HCT116 (cell line): ENCODE measurements around the gene WHAMM. TPM values are rescaled to one million over a fixed set of nuclear protein-coding genes. Genes with fewer than 3 reads are reported as not detected.

Experiments used
- ATAC-seq: fragments of 200-7000 bp; cut with Tn5 transposase; 2 replicates; pipeline ENCODE4 v1.9.1; 2020; ENCODE audit warnings: mild to moderate bottlenecking, moderate library complexity
- BruUV-seq: library from RNA; stranded (reverse); fragments of 400-500 nt; replicated peaks from 2 replicates; lab custom pipeline; 2021; lab: Mats Ljungman, UMichigan
- CTCF ChIA-PET: fragments of 300-600 bp; sonication (Branson Sonifier 250); formaldehyde crosslinking; loops from one replicate; lab custom pipeline; 2021; ENCODE audit warnings: antibody characterized with exemption; lab: Charles Lee
- POLR2A ChIA-PET: fragments of 300-600, 350-600 bp; sonication (Branson Sonifier 250); formaldehyde crosslinking; loops from one replicate; lab custom pipeline; 2021; ENCODE audit warnings: antibody characterized with exemption; lab: Charles Lee
- RAD21 ChIA-PET, 2 experiments: fragments of 300-600 bp; sonication (Branson Sonifier 250); formaldehyde crosslinking; loops; one replicate each; lab custom pipeline; 2023; ENCODE audit warnings: low total read pairs in 2 of 2; ENCODE audit not compliant: uncharacterized antibody in 2 of 2, unreplicated experiment in 2 of 2, low non-redundant PET in 1 of 2; lab: Charles Lee
- DNase-seq: peaks from one replicate; pipeline ENCODE4 v3.0.0-alpha.2; 2010; ENCODE audit warnings: low read depth, low spot score
- H2AFZ ChIP-seq: fragments of 200-600 bp; shearing (Covaris generic), sonication (generic); 2 replicates; pipeline ENCODE4 v1.6.1; 2017; ENCODE audit warnings: low read depth, mixed run types, mixed read lengths, antibody characterized with exemption, low read length; ENCODE audit not compliant: poor library complexity, severe bottlenecking
- H3K27ac ChIP-seq: 2 replicates; pipeline ENCODE4 v1.5.1; 2012; ENCODE audit warnings: low read depth, low read length
- H3K27me3 ChIP-seq: fragments of 200-600 bp; sonication (generic); 2 replicates; pipeline ENCODE4 v1.6.1; 2016; ENCODE audit warnings: mixed run types, low read length, mixed read lengths; ENCODE audit not compliant: insufficient read depth
- H3K36me3 ChIP-seq, 2 experiments: fragments of 200-500 bp in 1 of 2; fragments of 200-600 bp in 1 of 2; sonication (Bioruptor generic) in 1 of 2; sonication (generic) in 1 of 2; 2 replicates each; pipeline versions ENCODE4 v1.5.1 to v1.6.1; 2014 to 2016; ENCODE audit warnings: low read length in 2 of 2, inconsistent platforms in 1 of 2, mixed read lengths in 1 of 2, mixed run types in 1 of 2; ENCODE audit not compliant: insufficient read depth in 2 of 2, control insufficient read depth in 1 of 2
- H3K4me1 ChIP-seq, 2 experiments: fragments of 200-600 bp in 1 of 2; sonication (generic) in 1 of 2; 2 replicates each; pipeline versions ENCODE4 v1.5.1 to v1.6.1; 2012 to 2017; ENCODE audit warnings: low read length in 2 of 2, inconsistent platforms in 1 of 2, mild to moderate bottlenecking in 1 of 2, mixed read lengths in 1 of 2, mixed run types in 1 of 2, moderate library complexity in 1 of 2; ENCODE audit not compliant: insufficient read depth in 2 of 2, control insufficient read depth in 1 of 2
- H3K4me2 ChIP-seq: fragments of 200-600 bp; sonication (generic); 2 replicates; pipeline ENCODE4 v1.6.1; 2017; ENCODE audit warnings: mixed run types, low read length, mixed read lengths
- H3K4me3 ChIP-seq, 2 experiments: fragments of 200-600 bp in 1 of 2; sonication (generic) in 1 of 2; replicated peaks in 1 of 2; 2 replicates each; pipeline ENCODE4 v1.5.1; 2011 to 2016; ENCODE audit warnings: low read length in 2 of 2, control low read depth in 1 of 2, low read depth in 1 of 2, mild to moderate bottlenecking in 1 of 2, mixed read lengths in 1 of 2, mixed run types in 1 of 2
- H3K79me2 ChIP-seq: fragments of 200-600 bp; sonication (generic); 2 replicates; pipeline ENCODE4 v1.6.1; 2017; ENCODE audit warnings: mild to moderate bottlenecking, mixed run types, low read length, moderate library complexity, mixed read lengths; ENCODE audit not compliant: insufficient read depth
- H3K9ac ChIP-seq: fragments of 200-600 bp; sonication (generic); 2 replicates; pipeline ENCODE4 v1.6.1; 2016; ENCODE audit warnings: low read length, mixed read lengths
- H3K9me2 ChIP-seq: fragments of 200-600 bp; sonication (generic), shearing (Covaris generic); 2 replicates; pipeline ENCODE4 v1.6.1; 2017; ENCODE audit warnings: mixed run types, mild to moderate bottlenecking, moderate library complexity; ENCODE audit not compliant: insufficient read depth
- H3K9me3 ChIP-seq, 2 experiments: fragments of 200-500 bp in 1 of 2; fragments of 200-600 bp in 1 of 2; sonication (Bioruptor generic) in 1 of 2; sonication (generic) in 1 of 2; 2 replicates each; pipeline ENCODE4 v1.6.1; 2014 to 2017; ENCODE audit warnings: low read length in 2 of 2, mixed read lengths in 2 of 2, inconsistent platforms in 1 of 2, low read depth in 1 of 2, mild to moderate bottlenecking in 1 of 2, mixed run types in 1 of 2, moderate library complexity in 1 of 2; ENCODE audit not compliant: control insufficient read depth in 1 of 2, insufficient read depth in 1 of 2
- H4K20me1 ChIP-seq: fragments of 200-600 bp; sonication (generic), shearing (Covaris generic); 2 replicates; pipeline ENCODE4 v1.6.1; 2017; ENCODE audit warnings: mixed run types, mild to moderate bottlenecking, moderate library complexity; ENCODE audit not compliant: insufficient read depth
- CEBPB ChIP-seq: IDR thresholded peaks from 2 replicates; pipeline ENCODE4 v1.6.1; 2012; ENCODE audit warnings: low read depth
- JUND ChIP-seq: IDR thresholded peaks from 2 replicates; pipeline ENCODE4 v1.6.1; 2012
- POLR2AphosphoS5 ChIP-seq: IDR thresholded peaks from 2 replicates; pipeline ENCODE4 v1.6.1; 2011; ENCODE audit warnings: mild to moderate bottlenecking, low read depth, low read length, moderate library complexity
- SP1 ChIP-seq: IDR thresholded peaks from 2 replicates; pipeline ENCODE4 v1.6.1; 2012; ENCODE audit warnings: low read depth
- TCF7L2 ChIP-seq: IDR thresholded peaks from 2 replicates; pipeline ENCODE4 v1.7.0; 2011; ENCODE audit warnings: borderline replicate concordance, inconsistent platforms; ENCODE audit not compliant: insufficient read depth, insufficient read length; ENCODE audit errors: extremely low read depth
- intact Hi-C: fragments of 100-400 bp; cut with micrococcal nuclease; formaldehyde crosslinking; loops from 2 replicates; pipeline ENCODE4 v1.10.0; 2022
- total RNA-seq: library from RNA; stranded (reverse); gene quantifications from one replicate; pipeline ENCODE4 v1.2.1, GENCODE V29; 2021; ENCODE audit not compliant: unreplicated experiment
- TF ChIP-seq, protein P1 (sequence below): IDR thresholded peaks from 2 replicates; pipeline ENCODE4 v1.6.1; 2012
- TF ChIP-seq, protein P2 (sequence below): IDR thresholded peaks from 2 replicates; pipeline ENCODE4 v1.6.1; 2012; ENCODE audit warnings: low read depth

The WHAMM gene
- total RNA-seq, 1 experiment from 2014 or later = 7.1 TPM

DNA sequence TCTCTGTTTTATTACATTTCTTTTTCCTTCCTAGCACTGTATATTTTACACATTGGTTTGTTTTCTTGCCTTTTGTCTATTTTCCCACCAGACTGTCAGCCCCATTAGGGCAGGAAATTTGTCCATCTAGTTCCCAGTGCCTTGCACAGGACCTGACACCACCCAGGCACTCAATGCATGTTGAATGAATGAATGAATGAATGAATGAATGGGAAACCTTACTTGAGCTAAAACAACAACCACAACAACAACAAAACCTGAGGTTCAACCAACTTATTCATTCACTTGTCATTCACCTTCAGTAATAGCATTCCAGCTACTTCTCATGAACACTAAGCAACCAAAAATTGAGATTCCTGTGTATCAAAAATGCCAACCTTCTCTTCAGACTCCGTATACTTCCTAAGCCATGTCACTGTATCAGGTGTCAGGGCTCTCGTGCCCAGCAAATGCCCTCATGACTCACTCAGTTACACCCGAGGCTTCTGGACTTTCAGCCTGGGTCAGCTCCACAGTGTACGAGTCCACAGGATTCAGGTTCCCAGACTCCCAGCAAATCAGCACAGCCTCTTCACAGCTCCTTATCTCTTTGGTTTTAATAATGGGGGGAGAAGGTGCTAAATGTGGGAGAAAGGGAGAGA is 40.9 kb upstream of the WHAMM start:
- Histone ChIP-seq H3K9me3 (no peaks in the 10 kb centered on the region), H3K9ac (0 out of 2 replicates have a peak overlapping the region, but pooled peaks have one; percentile 12), H3K4me2 (peak overlapping the region; percentile 51), H3K4me1 (peaks cover 6 to 20% of the 10 kb centered on the region in 2 experiments), H4K20me1 (no peaks in the 10 kb centered on the region), H2AFZ (no peak overlapping the region), H3K79me2 (no peaks in the 10 kb centered on the region), H3K36me3 (no peaks in the 10 kb centered on the region), H3K27me3 (no peaks in the 10 kb centered on the region), H3K27ac (no peak overlapping the region), H3K4me3 (no peak overlapping the region), H3K9me2 (no peaks in the 10 kb centered on the region)
- ChIA-PET POLR2A (no interaction called here), CTCF (no interaction called here), RAD21 (no interaction called here)
- intact Hi-C loops = no loop called here
- BruUV-seq = no TSS peak
- no peak for DNase-seq
- TF ChIP-seq CEBPB (no peak), POLR2AphosphoS5 (no peak), JUND (peak; percentile 35; the same call in 1 of the 2 replicates), TCF7L2 (no peak), SP1 (no peak)
- TF ChIP-seq, protein P1, sequence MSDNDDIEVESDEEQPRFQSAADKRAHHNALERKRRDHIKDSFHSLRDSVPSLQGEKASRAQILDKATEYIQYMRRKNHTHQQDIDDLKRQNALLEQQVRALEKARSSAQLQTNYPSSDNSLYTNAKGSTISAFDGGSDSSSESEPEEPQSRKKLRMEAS = 0 out of 2 replicates have a peak, but pooled peaks have one; percentile 23
- TF ChIP-seq, protein P2, sequence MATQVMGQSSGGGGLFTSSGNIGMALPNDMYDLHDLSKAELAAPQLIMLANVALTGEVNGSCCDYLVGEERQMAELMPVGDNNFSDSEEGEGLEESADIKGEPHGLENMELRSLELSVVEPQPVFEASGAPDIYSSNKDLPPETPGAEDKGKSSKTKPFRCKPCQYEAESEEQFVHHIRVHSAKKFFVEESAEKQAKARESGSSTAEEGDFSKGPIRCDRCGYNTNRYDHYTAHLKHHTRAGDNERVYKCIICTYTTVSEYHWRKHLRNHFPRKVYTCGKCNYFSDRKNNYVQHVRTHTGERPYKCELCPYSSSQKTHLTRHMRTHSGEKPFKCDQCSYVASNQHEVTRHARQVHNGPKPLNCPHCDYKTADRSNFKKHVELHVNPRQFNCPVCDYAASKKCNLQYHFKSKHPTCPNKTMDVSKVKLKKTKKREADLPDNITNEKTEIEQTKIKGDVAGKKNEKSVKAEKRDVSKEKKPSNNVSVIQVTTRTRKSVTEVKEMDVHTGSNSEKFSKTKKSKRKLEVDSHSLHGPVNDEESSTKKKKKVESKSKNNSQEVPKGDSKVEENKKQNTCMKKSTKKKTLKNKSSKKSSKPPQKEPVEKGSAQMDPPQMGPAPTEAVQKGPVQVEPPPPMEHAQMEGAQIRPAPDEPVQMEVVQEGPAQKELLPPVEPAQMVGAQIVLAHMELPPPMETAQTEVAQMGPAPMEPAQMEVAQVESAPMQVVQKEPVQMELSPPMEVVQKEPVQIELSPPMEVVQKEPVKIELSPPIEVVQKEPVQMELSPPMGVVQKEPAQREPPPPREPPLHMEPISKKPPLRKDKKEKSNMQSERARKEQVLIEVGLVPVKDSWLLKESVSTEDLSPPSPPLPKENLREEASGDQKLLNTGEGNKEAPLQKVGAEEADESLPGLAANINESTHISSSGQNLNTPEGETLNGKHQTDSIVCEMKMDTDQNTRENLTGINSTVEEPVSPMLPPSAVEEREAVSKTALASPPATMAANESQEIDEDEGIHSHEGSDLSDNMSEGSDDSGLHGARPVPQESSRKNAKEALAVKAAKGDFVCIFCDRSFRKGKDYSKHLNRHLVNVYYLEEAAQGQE = no peak
- ATAC-seq = peak; percentile 64; the same call in 1 of the 2 replicates
